Breast epithelium (tissue), 3 donors: Measurements from ENCODE around the gene ACVR2B.

Experiments used
- POLR2A ChIP-seq: fragments of 450-650 bp; IDR thresholded peaks from one replicate; pipeline ENCODE4 v1.6.1; 2016; ENCODE audit warnings: antibody characterized with exemption, mild to moderate bottlenecking, moderate library complexity
- POLR2AphosphoS5 ChIP-seq, 3 donors: sonication (generic); formaldehyde crosslinking; IDR thresholded peaks; one replicate each; pipeline ENCODE4 v1.6.1; 2017; ENCODE audit warnings: antibody characterized with exemption in 3 of 3

GRCh38 chr3:38472342-38472741, 18.7 kb downstream of the ACVR2B start:
- TF ChIP-seq POLR2A (no peak), POLR2AphosphoS5 (IDR thresholded peaks at IDR 0.05) (no peak)
